Psoas muscle (tissue), 8 donors: Measurements from ENCODE around the gene MRRF. TPM values are rescaled to one million over a fixed set of nuclear protein-coding genes. Genes with fewer than 3 reads are reported as not detected.

Experiments
- ATAC-seq, 4 donors: fragments of 200-7000 bp; cut with Tn5 transposase; one replicate each; pipeline ENCODE4 v1.9.1; 2020; ENCODE audit warnings: moderate library complexity in 3 of 4, mild to moderate bottlenecking in 2 of 4
- DNase-seq, 2 donors: peaks; one replicate each; pipeline ENCODE4 v3.0.0-alpha.2; 2020
- H3K27ac ChIP-seq: fragments of 200-600 bp; one replicate; pipeline ENCODE4 v1.8.0; 2022
- H3K27me3 ChIP-seq, 3 donors: fragments of 200-600 bp in 1 of 3; one replicate each; pipeline versions ENCODE4 v1.6.1 to v1.8.0; 2013 to 2022; ENCODE audit warnings: low read length in 2 of 3, mild to moderate bottlenecking in 2 of 3, moderate library complexity in 1 of 3; ENCODE audit not compliant: insufficient read depth in 3 of 3
- H3K36me3 ChIP-seq, 2 donors: fragments of 200-600 bp in 1 of 2; one replicate each; pipeline versions ENCODE4 v1.6.1 to v1.8.0; 2013 to 2022; ENCODE audit warnings: low read depth in 1 of 2, mild to moderate bottlenecking in 1 of 2, moderate library complexity in 1 of 2; ENCODE audit not compliant: insufficient read depth in 1 of 2
- H3K4me1 ChIP-seq: fragments of 200-600 bp; one replicate; pipeline ENCODE4 v1.8.0; 2022
- H3K4me3 ChIP-seq: fragments of 200-600 bp; one replicate; pipeline ENCODE4 v1.8.0; 2022; ENCODE audit warnings: mild to moderate bottlenecking
- H3K9me3 ChIP-seq: fragments of 200-600 bp; one replicate; pipeline ENCODE4 v1.8.0; 2022
- WGBS, 3 donors: extraction: QIAGEN DNeasy Blood & Tissue Kit; methylation state at CpG; one replicate each; pipeline versions ENCODE4 v1.1.6 to v1.1.7; 2013; 5-methylcytosine and 5-hydroxymethylcytosine counted together
- intact Hi-C, 2 donors: fragments of 100-400 bp; cut with DNase I; formaldehyde crosslinking; loops; one replicate each; pipeline versions ENCODE4 v1.11.0 to v1.14.2; 2022
- polyA plus RNA-seq, 3 donors: library from polyadenylated mRNA; stranded (reverse); fragments of 200-250 nt; gene quantifications; one replicate each; pipeline ENCODE4 v1.2.3, GENCODE V29; 2013
- total RNA-seq, 4 donors: library from RNA; stranded (reverse); fragmentation: NEBNext Ultra II Directional in 2 of 4; extraction: Animal tissue kit (Norgen Biotek cat#: 25700) in 2 of 4; gene quantifications; one replicate each; pipeline versions ENCODE4 v1.2.1 to v1.2.4, GENCODE V29; 2021 to 2023
- TF ChIP-seq, protein P1 (sequence below): fragments of 200-600 bp; IDR thresholded peaks from one replicate; pipeline ENCODE4 v1.8.0; 2022; ENCODE audit warnings: antibody characterized with exemption
- donor health status: healthy with polysubstance abuse.
- donor health status: DM: no; HTN: no; CAD: no; lungs with moderate emphysema.
- donor health status: Bipolar disorder and iron deficiency.
- donor health status: healthy.
- donor health status: DM: yes; HTN: yes; CAD: no.
- donor health status: DM: no; HTN: no; CAD: no.
- donor health status: DM: no; HTN: no; CAD: no.
- donor health status: DM: yes; HTN: yes; CAD: no.

Gene MRRF
- total and polyA plus RNA-seq, 7 donors = 23.5 to 61.4 (median 42.8) TPM

DNA sequence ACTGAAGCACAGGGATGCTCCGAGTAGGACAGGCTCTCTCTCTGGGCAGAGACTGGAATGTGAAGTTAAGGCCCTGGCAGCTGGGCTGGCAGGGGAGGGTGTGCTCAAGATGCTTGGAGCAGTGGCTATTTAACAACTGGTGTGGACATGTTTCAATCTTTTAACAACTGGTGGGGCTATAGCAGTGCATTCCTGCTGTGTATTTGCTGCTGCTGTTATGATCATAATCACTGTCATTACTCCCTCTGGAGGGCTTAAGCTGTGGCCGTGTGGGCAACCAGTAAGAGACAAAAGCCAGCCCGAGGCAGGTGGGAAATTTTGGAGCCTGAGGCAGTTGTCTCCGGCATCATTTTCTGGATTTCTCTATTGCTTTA lies 72.9 kb downstream of the MRRF start:
- no peaks in the 10 kb centered on the region for H3K36me3 ChIP-seq
- no peak overlapping the region for H3K4me3 ChIP-seq
- TF ChIP-seq, protein P1, sequence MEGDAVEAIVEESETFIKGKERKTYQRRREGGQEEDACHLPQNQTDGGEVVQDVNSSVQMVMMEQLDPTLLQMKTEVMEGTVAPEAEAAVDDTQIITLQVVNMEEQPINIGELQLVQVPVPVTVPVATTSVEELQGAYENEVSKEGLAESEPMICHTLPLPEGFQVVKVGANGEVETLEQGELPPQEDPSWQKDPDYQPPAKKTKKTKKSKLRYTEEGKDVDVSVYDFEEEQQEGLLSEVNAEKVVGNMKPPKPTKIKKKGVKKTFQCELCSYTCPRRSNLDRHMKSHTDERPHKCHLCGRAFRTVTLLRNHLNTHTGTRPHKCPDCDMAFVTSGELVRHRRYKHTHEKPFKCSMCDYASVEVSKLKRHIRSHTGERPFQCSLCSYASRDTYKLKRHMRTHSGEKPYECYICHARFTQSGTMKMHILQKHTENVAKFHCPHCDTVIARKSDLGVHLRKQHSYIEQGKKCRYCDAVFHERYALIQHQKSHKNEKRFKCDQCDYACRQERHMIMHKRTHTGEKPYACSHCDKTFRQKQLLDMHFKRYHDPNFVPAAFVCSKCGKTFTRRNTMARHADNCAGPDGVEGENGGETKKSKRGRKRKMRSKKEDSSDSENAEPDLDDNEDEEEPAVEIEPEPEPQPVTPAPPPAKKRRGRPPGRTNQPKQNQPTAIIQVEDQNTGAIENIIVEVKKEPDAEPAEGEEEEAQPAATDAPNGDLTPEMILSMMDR = no peak
- H3K27ac ChIP-seq = no peak overlapping the region
- no peaks in the 10 kb centered on the region for H3K27me3 ChIP-seq
- H3K9me3 ChIP-seq = no peaks in the 10 kb centered on the region
- intact Hi-C loops = no loop called here
- DNase-seq (no peak), ATAC-seq (no peak)
- WGBS, 3 donors = 47 to 50% (median 49%) methylated on average over 4 of the region's 4 CpGs
- H3K4me1 ChIP-seq = peaks cover 2% of the 10 kb centered on the region

DNA sequence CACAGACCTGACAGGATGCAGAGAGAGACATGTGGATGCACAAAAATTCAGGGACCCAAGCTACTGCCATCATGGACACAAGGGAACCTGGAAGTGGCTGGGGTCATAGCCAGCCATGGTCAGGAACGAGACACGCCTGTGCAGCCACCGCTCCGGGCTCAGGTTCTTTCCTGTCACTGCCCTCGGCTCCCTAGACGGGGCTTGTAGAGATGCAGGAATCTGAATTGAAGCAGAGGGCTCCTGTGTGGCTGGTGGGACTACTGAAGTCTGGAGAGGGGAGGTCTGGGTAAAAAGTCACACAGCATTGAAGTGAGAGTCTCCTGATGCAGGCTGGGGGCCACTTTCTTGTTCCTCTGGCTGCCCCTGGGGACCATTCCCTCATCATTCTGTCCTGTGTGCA lies 73.9 kb downstream of the MRRF start:
- TF ChIP-seq, protein P1 = no peak
- H3K4me1 ChIP-seq = no peaks in the 10 kb centered on the region
- 69 to 82% (median 81%) methylated on average over 6 of the region's 6 CpGs for WGBS, 3 donors
- no peaks in the 10 kb centered on the region for H3K36me3 ChIP-seq
- intact Hi-C loops = no loop called here
- H3K4me3 ChIP-seq = no peak overlapping the region
- ATAC-seq (no peak), DNase-seq (no peak)
- H3K9me3 ChIP-seq = no peaks in the 10 kb centered on the region
- H3K27ac ChIP-seq = no peak overlapping the region
- no peaks in the 10 kb centered on the region for H3K27me3 ChIP-seq

DNA sequence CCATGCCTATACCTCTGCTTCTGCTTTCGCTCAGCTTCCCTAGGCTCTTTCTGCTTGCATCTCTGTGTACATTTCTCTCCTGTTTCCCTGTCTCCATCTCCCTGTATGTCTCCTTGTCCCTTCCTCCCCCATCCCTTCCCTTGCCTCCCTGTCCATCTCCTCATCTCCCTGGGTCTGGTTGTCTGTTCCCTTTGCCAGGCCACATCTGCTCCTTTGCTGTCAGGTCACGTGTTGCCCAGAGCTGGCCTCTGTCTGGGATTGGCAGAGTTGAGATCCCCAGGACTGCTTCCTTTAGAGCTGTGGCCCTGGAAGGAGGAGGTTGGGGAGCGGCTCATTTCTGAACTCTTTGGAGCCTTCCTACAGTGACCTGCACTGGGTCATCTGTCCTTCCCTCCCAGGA lies 74.3 kb downstream of the MRRF start:
- no peaks in the 10 kb centered on the region for H3K36me3 ChIP-seq
- ATAC-seq = no peak
- WGBS, 3 donors = 59 to 64% (median 61%) methylated on average over 3 of the region's 3 CpGs
- no peaks in the 10 kb centered on the region for H3K27me3 ChIP-seq
- no peak overlapping the region for H3K4me3 ChIP-seq
- intact Hi-C loops = no loop called here
- H3K9me3 ChIP-seq = no peaks in the 10 kb centered on the region
- no peak overlapping the region for H3K27ac ChIP-seq
- no peaks in the 10 kb centered on the region for H3K4me1 ChIP-seq
- TF ChIP-seq, protein P1 = no peak
- DNase-seq = no peak

DNA sequence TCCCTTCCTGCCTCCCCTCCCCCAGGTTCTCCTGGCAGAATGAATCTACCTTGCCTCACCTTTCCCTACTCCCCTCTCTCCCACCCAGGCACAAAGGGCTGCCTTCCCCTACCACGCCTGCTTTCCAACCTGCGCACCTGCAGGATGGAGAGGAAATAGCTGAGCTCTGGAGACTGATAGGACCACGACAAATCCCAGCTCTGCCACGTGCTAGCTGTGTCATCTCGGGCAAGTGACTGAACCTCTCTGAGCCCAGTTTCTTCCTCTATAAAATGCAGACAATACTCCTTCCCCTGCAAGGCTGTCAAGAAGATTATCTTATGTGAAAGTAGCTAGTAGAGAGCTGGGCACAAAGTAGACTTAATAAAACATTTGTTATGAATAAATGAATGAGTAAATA lies 74.9 kb downstream of the MRRF start:
- no peak overlapping the region for H3K4me3 ChIP-seq
- no peaks in the 10 kb centered on the region for H3K4me1 ChIP-seq
- 69 to 72% (median 70%) methylated on average over 5 of the region's 5 CpGs for WGBS, 3 donors
- intact Hi-C loops = no loop called here
- no peaks in the 10 kb centered on the region for H3K9me3 ChIP-seq
- TF ChIP-seq, protein P1 = no peak
- no peak overlapping the region for H3K27ac ChIP-seq
- ATAC-seq (no peak), DNase-seq (no peak)
- H3K36me3 ChIP-seq = no peaks in the 10 kb centered on the region
- H3K27me3 ChIP-seq = no peaks in the 10 kb centered on the region

DNA sequence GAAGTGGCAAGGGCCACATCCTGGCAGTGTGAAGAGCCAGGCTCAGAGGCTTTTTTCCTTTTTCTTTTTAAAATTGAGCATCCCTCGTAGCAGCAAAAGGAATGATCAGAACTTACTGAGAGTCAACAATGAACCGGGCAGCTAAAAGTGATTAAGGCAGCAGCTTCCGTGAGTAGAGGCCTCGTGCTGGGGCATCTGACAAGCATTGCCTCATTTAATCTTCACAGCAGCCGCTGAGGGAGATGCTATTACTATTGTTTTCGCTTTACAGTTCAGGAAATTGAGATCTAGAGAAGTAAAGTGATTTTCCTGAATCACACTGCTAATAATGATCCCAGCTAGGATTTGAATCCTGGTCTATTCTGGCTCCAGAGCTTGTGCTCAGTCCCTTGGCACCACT lies 75.5 kb downstream of the MRRF start:
- no peaks in the 10 kb centered on the region for H3K36me3 ChIP-seq
- no peak overlapping the region for H3K27ac ChIP-seq
- intact Hi-C loops = loop anchor here in 1 of 2 donors (10.0 kb wide), 1 partner anchor 125 kb away; no protein-coding TSS in a partner anchor
- no peaks in the 10 kb centered on the region for H3K9me3 ChIP-seq
- DNase-seq (no peak), ATAC-seq (no peak)
- TF ChIP-seq, protein P1 = no peak
- WGBS, 3 donors = 54 to 76% (median 73%) methylated on average over 6 of the region's 6 CpGs
- H3K4me1 ChIP-seq = no peaks in the 10 kb centered on the region
- H3K27me3 ChIP-seq = no peaks in the 10 kb centered on the region
- no peak overlapping the region for H3K4me3 ChIP-seq
